ENCODE measurements around the gene DNAJB6.

GRCh38 chr7:157371296-157371695 lies 34.5 kb downstream of the DNAJB6 start:
- TF ChIP-seq EZH2 (IDR thresholded peaks at IDR 0.05; ENCODE audit: insufficient read depth, poor library complexity, severe bottlenecking) (no peak), EZH2phosphoT487 (IDR thresholded peaks at IDR 0.05; ENCODE audit: insufficient read depth, low read depth) (no peak)
